Activated CD8-positive, alpha-beta memory T cell treated with anti-CD3 and anti-CD28 coated beads, Interleukin-2, amount 50 U/mL, for 24 hours (primary cell): Measurements from ENCODE around the gene CLDN1.

Experiments used
- DNase-seq: peaks from one replicate; pipeline ENCODE4 v3.0.0-alpha.2; 2020; ENCODE audit errors: extremely low read depth

CLDN1 gene

GRCh38 chr3:190321789-190322603, at the start of gene CLDN1:
Gene CLDN1 (minus strand): TSS chr3:190322446. CDS start chr3:190322206, 240 bp downstream.
- DNase-seq, result peak; percentile 15

GRCh38 chr3:190371152-190371551, 48.9 kb upstream of the CLDN1 start:
- DNase-seq, result no peak

- DNase-seq, result no peak
These were observed 48.1 kb upstream of the CLDN1 start for GRCh38 chr3:190370369-190370768.

GRCh38 chr3:190369668-190370295, 47.5 kb upstream of the CLDN1 start:
- DNase-seq, result no peak

GRCh38 chr3:190368881-190369280, 46.6 kb upstream of the CLDN1 start:
- no peak for DNase-seq

GRCh38 chr3:190366133-190366532, 43.9 kb upstream of the CLDN1 start:
- no peak for DNase-seq

GRCh38 chr3:190362258-190362657, 40.0 kb upstream of the CLDN1 start:
- DNase-seq, result no peak

- no peak for DNase-seq
These were observed 39.5 kb upstream of the CLDN1 start for GRCh38 chr3:190361791-190362190.

GRCh38 chr3:190360228-190360627, 38.0 kb upstream of the CLDN1 start:
- DNase-seq, result no peak

- DNase-seq, result no peak
These were observed 37.6 kb upstream of the CLDN1 start for GRCh38 chr3:190359813-190360212.

GRCh38 chr3:190357468-190357867, 35.2 kb upstream of the CLDN1 start:
- DNase-seq, result no peak

- no peak for DNase-seq
These were observed 34.0 kb upstream of the CLDN1 start for GRCh38 chr3:190356246-190356645.

- no peak for DNase-seq
These were observed 30.7 kb upstream of the CLDN1 start for GRCh38 chr3:190352861-190353457.

GRCh38 chr3:190346541-190346940, 24.3 kb upstream of the CLDN1 start:
- no peak for DNase-seq

- DNase-seq, result no peak
These were observed 23.6 kb upstream of the CLDN1 start for GRCh38 chr3:190345878-190346277.

GRCh38 chr3:190345027-190345821, 23.0 kb upstream of the CLDN1 start:
- DNase-seq, result no peak

- DNase-seq, result no peak
These were observed 17.8 kb upstream of the CLDN1 start for GRCh38 chr3:190340071-190340470.

GRCh38 chr3:190339130-190339529, 16.9 kb upstream of the CLDN1 start:
- DNase-seq, result no peak

GRCh38 chr3:190338717-190339116, 16.5 kb upstream of the CLDN1 start:
- no peak for DNase-seq

GRCh38 chr3:190337301-190337700, 15.1 kb upstream of the CLDN1 start:
- no peak for DNase-seq

- no peak for DNase-seq
These were observed 14.4 kb upstream of the CLDN1 start for GRCh38 chr3:190336516-190337189.

GRCh38 chr3:190333961-190334360, 11.7 kb upstream of the CLDN1 start:
- no peak for DNase-seq
